H54 (cell line): ENCODE data around the gene CDC25B.
"Not testable (repeated sequence)": the region's sequence is repeated elsewhere in the genome, so short reads cannot be mapped to it uniquely, and the experiment has no call there.

Experiments
- DNase-seq: peaks from one replicate; pipeline ENCODE4 v3.0.0; 2011; ENCODE audit warnings: low spot score, mixed read lengths; ENCODE audit not compliant: insufficient read length
- FAIRE-seq: peaks from 3 replicates; lab custom pipeline; 2011; peaks lifted over from hg19 to GRCh38; lab: Jason Lieb, UNC
- POLR2A ChIP-seq: IDR thresholded peaks from 2 replicates; pipeline ENCODE4 v1.6.1; 2011; ENCODE audit warnings: low read depth, mild to moderate bottlenecking, low read length

The CDC25B gene

DNA sequence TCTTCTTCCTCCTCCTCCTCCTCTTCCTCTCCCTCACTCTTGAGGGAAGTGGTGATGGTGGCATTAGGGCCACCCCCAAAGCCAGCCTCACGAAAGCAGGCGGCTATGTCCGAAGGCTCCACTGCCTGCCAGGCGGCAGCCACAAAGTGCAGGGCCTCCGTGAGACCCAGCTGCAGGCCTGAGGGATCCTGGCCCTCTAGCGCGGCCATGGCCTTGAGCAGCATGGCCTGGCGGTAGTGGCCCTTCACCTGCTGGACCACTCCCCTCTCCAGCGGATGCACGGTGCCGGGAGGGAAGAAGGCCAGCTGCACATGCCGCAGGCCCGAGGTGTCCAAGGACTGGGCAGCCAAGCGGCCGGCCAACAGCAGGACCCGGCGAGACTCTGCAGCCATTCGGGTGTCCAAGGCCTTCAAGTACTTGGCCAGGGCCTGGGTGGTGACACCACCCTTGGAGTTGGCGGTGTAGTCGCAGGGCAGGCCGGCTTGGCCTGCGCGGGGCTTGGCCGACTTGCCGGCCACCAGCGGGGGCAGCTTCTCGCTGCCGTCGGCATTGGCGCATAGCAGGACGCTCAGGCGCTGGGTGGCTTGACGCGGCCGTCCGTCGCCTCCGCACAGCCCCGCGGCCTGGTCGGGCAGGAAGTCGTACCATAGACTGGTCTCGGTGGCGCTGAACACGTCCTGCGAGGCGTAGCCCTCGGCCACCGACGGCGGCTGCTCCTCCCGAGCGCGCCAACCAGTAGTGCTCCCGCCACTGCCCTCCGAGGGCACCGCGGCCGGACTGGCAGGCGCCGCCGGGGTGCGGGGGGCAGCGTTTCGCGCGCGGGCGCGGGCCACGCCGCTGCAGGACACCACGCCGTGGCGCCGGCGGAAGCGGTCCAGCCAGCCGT lies 10.6 kb upstream of the CDC25B start:
- no peak for TF ChIP-seq POLR2A
- FAIRE-seq: no peak
- no peak for DNase-seq

DNA sequence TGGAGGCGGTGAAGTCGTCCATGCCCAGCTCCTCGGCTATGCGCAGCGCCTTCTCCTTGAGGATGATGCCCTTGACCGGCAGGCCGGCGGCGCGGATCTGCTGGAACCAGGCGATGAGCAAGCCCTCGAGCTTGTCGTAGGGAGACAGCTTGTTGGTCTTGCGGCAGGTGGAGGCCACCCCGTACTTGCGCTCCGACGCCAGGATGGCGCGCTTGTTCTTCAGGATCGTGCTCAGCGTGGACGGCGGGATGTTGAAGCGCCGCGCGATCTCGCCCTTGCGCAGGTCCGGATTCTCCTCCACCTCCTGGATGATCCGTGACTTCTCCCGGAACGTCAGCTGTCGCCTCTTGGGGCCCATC lies 10.0 kb upstream of the CDC25B start:
- FAIRE-seq (no peak), DNase-seq (no peak)
- no peak for TF ChIP-seq POLR2A

- DNase-seq (peak; percentile 93), FAIRE-seq (no peak)
- TF ChIP-seq POLR2A: peak; percentile 77
Measured at GRCh38 chr20:3786665-3787323, 9.3 kb upstream of the CDC25B start, which contains the start of gene CENPB. Gene CENPB (minus strand): TSS chr20:3786740. CDS start chr20:3786483, 257 bp downstream.

GRCh38 chr20:3787324-3788014 lies 8.6 kb upstream of the CDC25B start:
- TF ChIP-seq POLR2A: no peak
- no peak for FAIRE-seq
- no peak for DNase-seq

DNA sequence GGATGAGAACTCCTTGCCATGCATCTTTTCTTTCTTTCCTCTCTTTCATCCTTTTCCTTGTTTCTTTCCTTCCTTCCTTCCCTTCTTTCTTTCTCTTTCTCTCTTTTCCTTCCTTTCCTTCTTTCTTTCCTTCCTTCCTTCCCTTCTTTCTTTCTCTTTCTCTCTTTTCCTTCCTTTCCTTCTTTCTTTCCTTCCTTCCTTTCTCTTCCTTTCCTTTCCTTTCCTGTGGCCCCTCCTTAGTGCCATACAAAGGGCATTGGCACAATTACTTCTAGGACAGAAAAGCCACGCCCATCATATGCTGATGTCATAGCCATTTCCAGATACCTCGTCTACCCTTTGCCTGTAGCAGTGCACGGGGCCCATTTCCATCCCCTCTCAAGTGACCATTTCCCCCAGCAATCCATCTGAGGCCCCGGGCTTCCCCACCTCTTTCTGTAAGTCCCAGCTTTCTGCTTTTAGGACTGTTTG lies 7.4 kb upstream of the CDC25B start:
- TF ChIP-seq POLR2A: no peak
- no peak for DNase-seq
- no peak for FAIRE-seq

DNA sequence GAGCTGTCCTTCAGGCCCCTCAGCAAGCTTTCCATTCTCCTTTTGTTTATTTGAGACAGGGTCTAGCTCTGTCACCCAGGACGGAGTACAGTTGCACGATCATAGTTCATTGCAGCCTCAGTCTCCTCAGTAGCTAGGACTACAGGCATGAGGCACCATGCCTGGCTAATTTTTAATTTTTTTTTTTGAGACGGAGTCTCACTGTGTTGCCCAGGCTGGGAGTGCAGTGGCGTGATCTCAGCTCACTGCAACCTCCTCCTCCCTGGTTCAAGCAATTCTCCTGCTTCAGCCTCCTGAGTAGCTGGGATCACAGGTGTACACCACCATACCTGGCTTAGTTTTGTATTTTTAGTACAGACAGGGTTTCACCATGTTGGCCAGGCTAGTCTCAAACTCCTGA lies 6.9 kb upstream of the CDC25B start:
- DNase-seq, FAIRE-seq: not testable (repeated sequence)

GRCh38 chr20:3794168-3794567 lies 1.9 kb upstream of the CDC25B start:
- not testable (repeated sequence) for FAIRE-seq, DNase-seq

DNA sequence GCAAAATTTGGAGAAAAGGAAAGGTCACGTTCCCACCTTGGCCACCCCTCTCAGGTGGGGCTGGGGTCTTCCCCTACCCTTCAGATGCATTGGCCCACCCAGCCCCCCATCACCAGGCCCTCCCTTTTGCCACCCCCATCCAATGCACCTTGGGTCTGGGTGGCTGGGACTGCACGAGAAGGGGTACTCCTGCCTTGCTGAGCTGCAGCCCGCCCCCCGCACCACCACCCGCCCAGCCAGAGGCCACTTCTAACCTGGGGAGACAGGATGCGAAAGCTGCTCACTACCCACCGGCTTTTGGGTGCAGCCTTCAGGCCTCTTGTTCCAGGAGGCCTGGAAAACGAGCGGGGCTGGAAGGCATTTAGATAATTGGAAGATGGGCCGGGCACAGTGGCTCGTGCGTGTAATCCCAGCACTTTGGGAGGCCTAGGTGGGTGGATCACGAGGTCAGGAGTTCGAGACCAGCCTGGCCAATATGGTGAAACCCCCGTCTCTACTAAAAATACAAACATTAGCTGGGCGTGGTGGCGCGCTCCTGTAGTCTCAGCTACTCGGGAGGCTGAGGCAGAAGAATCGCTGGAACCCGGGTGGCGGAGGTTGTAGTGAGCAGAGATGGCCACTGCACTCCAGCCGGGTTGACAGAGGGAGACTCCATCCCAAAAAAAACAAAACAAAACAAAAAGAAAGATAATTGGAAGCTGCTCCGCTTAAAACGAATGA lies 1.2 kb upstream of the CDC25B start:
- FAIRE-seq: no peak
- DNase-seq: no peak
- TF ChIP-seq POLR2A: no peak

DNA sequence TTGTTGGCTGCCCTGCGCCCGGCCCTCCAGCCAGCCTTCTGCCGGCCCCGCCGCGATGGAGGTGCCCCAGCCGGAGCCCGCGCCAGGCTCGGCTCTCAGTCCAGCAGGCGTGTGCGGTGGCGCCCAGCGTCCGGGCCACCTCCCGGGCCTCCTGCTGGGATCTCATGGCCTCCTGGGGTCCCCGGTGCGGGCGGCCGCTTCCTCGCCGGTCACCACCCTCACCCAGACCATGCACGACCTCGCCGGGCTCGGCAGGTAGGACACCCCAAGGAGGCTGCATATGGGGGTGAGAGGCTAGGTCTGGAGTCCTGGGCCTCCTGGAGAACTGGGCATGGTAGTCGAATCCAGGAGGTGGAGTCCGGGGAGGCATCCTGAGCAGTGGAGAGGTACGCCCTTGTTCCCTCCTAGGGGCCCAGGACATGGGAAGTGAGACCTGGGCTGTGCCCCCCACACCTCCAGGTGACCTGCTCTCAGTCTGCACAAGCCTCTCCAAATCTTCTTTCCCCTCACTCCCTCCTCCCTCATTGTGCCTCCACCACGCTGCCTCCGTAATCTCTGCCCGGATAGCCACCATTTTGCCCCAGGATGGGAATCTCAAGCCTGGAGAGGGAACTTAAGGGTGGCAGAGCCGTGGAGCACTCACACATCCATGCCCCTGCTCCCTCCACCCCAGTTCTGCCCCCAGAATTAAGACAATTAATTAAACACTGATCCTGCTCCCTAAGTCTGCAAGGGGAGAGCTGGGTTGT lies 541 bp downstream of the CDC25B start:
- no peak for DNase-seq
- no peak for TF ChIP-seq POLR2A
- no peak for FAIRE-seq

DNA sequence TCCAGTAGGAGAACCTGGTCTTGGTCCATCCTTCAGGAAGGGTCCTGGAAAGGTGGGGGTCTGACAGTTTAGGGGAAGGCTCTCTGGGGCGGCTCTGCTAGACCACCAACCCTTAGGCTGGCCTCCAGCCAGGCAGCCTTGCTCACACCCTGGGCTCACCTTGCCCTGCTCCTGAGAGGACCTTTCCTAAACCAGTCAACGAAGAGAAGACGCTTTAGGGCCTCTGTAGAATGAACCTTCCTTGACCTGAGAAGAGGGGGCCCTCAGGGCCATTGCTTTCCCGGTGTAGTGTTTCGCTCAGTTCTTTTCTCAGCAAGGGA lies 1.1 kb downstream of the CDC25B start:
- FAIRE-seq: no peak
- DNase-seq: no peak
- no peak for TF ChIP-seq POLR2A

GRCh38 chr20:3797592-3798372 lies 1.7 kb downstream of the CDC25B start:
- DNase-seq (no peak), FAIRE-seq (no peak)
- no peak for TF ChIP-seq POLR2A

GRCh38 chr20:3798373-3798768 lies 2.3 kb downstream of the CDC25B start:
- FAIRE-seq (no peak), DNase-seq (no peak)
- no peak for TF ChIP-seq POLR2A

- no peak for TF ChIP-seq POLR2A
- FAIRE-seq (no peak), DNase-seq (no peak)
Measured at GRCh38 chr20:3798908-3799248, 2.8 kb downstream of the CDC25B start.
